MCF 10A (cell line): ENCODE results near the gene MRPL20. TPM values are rescaled to one million over a fixed set of nuclear protein-coding genes. Genes with fewer than 3 reads are reported as not detected.
"Not testable (repeated sequence)": the region's sequence is repeated elsewhere in the genome, so short reads cannot be mapped to it uniquely, and the experiment has no call there.

Source experiments
- BruUV-seq: library from RNA; stranded (reverse); fragments of 400-500 nt; replicated peaks from 2 replicates; lab custom pipeline; 2021; lab: Mats Ljungman, UMichigan
- CTCF ChIA-PET: fragments of 300-600 bp; sonication (Branson Sonifier 250); formaldehyde crosslinking; extraction: SDS; loops from one replicate; lab custom pipeline; 2021; ENCODE audit warnings: antibody characterized with exemption, inconsistent platforms; lab: Yijun Ruan, JAX
- POLR2A ChIA-PET: fragments of 300-600, 350-650 bp; sonication (Branson Sonifier 250); formaldehyde crosslinking; extraction: SDS; loops from one replicate; lab custom pipeline; 2020; ENCODE audit warnings: antibody characterized with exemption, inconsistent platforms; lab: Yijun Ruan, JAX
- DNase-seq: peaks from one replicate; pipeline ENCODE4 v3.0.0-alpha.2; 2018; ENCODE audit not compliant: unreplicated experiment
- H3K27ac Mint-ChIP-seq: one replicate; pipeline ENCODE4 v1.8.0; 2022; ENCODE audit warnings: mild to moderate bottlenecking, low read depth, mixed read lengths; ENCODE audit not compliant: unreplicated experiment
- H3K27me3 Mint-ChIP-seq: one replicate; pipeline ENCODE4 v1.8.0; 2022; ENCODE audit warnings: mixed read lengths; ENCODE audit not compliant: insufficient read depth, unreplicated experiment
- H3K36me3 Mint-ChIP-seq: one replicate; pipeline ENCODE4 v1.8.0; 2022; ENCODE audit warnings: mild to moderate bottlenecking, moderate library complexity, mixed read lengths; ENCODE audit not compliant: insufficient read depth, unreplicated experiment
- H3K4me1 Mint-ChIP-seq: one replicate; pipeline ENCODE4 v1.8.0; 2022; ENCODE audit warnings: mixed read lengths; ENCODE audit not compliant: insufficient read depth, unreplicated experiment
- H3K4me3 Mint-ChIP-seq: one replicate; pipeline ENCODE4 v1.8.0; 2022; ENCODE audit warnings: mild to moderate bottlenecking, moderate library complexity, mixed read lengths; ENCODE audit not compliant: unreplicated experiment
- H3K9me3 Mint-ChIP-seq: one replicate; pipeline ENCODE4 v1.8.0; 2022; ENCODE audit warnings: mixed read lengths; ENCODE audit not compliant: unreplicated experiment
- CTCF ChIP-seq: fragments of 200-600 bp; IDR thresholded peaks from one replicate; pipeline ENCODE4 v1.8.0; 2022; ENCODE audit warnings: antibody characterized with exemption, mild to moderate bottlenecking; ENCODE audit not compliant: unreplicated experiment
- intact Hi-C: fragments of 100-400 bp; cut with micrococcal nuclease; formaldehyde crosslinking; loops from 2 replicates; pipeline ENCODE4 v1.14.1; 2022
- total RNA-seq: library from RNA; stranded (reverse); gene quantifications from 2 replicates; pipeline ENCODE4 v1.2.3, GENCODE V29; 2022

The MRPL20 gene
- total RNA-seq, 1 experiment from 2014 or later = 137 TPM

- intact Hi-C loops = no loop called here
- no peak overlapping the region for H3K27ac Mint-ChIP-seq
- no peaks in the 10 kb centered on the region for H3K4me1 Mint-ChIP-seq
- CTCF ChIA-PET = interaction anchor here (0.6 to 1.0 kb wide), 2 partner anchors 15 to 69 kb away, joined by 3 to 5 read pairs; no protein-coding TSS in a partner anchor
- no peaks in the 10 kb centered on the region for H3K9me3 Mint-ChIP-seq
- BruUV-seq = no TSS peak
- no peak overlapping the region for H3K4me3 Mint-ChIP-seq
- H3K36me3 Mint-ChIP-seq = peaks cover 82% of the 10 kb centered on the region
- no peak for TF ChIP-seq CTCF
- H3K27me3 Mint-ChIP-seq = no peaks in the 10 kb centered on the region
- POLR2A ChIA-PET = interaction anchor here (2.3 to 2.9 kb wide), 2 partner anchors 10 to 13 kb away, joined by 10 to 12 read pairs; partner anchors contain the start of genes AURKAIP1 and CCNL2
- no peak for DNase-seq
These were observed 19.0 kb downstream of the MRPL20 start for GRCh38 chr1:1388078-1388472.

GRCh38 chr1:1387098-1388077 lies 19.7 kb downstream of the MRPL20 start:
- BruUV-seq = no TSS peak
- Mint-ChIP-seq H3K4me3 (no peak overlapping the region), H3K36me3 (peaks cover 76% of the 10 kb centered on the region), H3K9me3 (no peaks in the 10 kb centered on the region), H3K27ac (no peak overlapping the region), H3K4me1 (no peaks in the 10 kb centered on the region), H3K27me3 (no peaks in the 10 kb centered on the region)
- POLR2A ChIA-PET = interaction anchor here (0.6 to 2.9 kb wide), 2 partner anchors 12 to 40 kb away, joined by 4 to 10 read pairs; partner anchors contain the start of gene AURKAIP1
- TF ChIP-seq CTCF = no peak
- intact Hi-C loops = no loop called here
- no peak for DNase-seq
- CTCF ChIA-PET = interaction anchor here (0.6 to 1.0 kb wide), 3 partner anchors 9 to 70 kb away, joined by 3 to 5 read pairs (median 4); no protein-coding TSS in a partner anchor

- DNase-seq = no peak
- no TSS peak for BruUV-seq
- intact Hi-C loops = no loop called here
These were observed 21.2 kb downstream of the MRPL20 start for GRCh38 chr1:1385931-1386330.

GRCh38 chr1:1385339-1385738 lies 21.8 kb downstream of the MRPL20 start:
- POLR2A ChIA-PET = interaction anchor here (1.2 to 2.9 kb wide), 2 partner anchors 10 to 13 kb away, joined by 4 to 10 read pairs; partner anchors contain the start of gene AURKAIP1
- CTCF ChIA-PET = interaction anchor here (0.7 kb wide), 1 partner anchor 34 kb away, joined by 3 read pairs; no protein-coding TSS in a partner anchor
- BruUV-seq, H3K9me3 Mint-ChIP-seq, H3K27me3 Mint-ChIP-seq, DNase-seq, H3K27ac Mint-ChIP-seq, intact Hi-C loops, H3K4me1 Mint-ChIP-seq, H3K4me3 Mint-ChIP-seq: not testable (repeated sequence)
- H3K36me3 Mint-ChIP-seq = peaks cover 55% of the 10 kb centered on the region

More at GRCh38 chr1:1385931-1386330, 21.2 kb downstream of the MRPL20 start:
- Mint-ChIP-seq H3K4me3 (no peak overlapping the region), H3K36me3 (peaks cover 61% of the 10 kb centered on the region), H3K27ac (no peak overlapping the region), H3K4me1 (no peaks in the 10 kb centered on the region), H3K9me3 (no peaks in the 10 kb centered on the region), H3K27me3 (no peaks in the 10 kb centered on the region)
- POLR2A ChIA-PET = interaction anchor here (1.2 to 2.9 kb wide), 2 partner anchors 11 to 12 kb away, joined by 4 to 10 read pairs; partner anchors contain the start of gene AURKAIP1
- CTCF ChIA-PET = interaction anchor here (0.7 to 1.0 kb wide), 2 partner anchors 8 to 34 kb away, joined by 3 to 4 read pairs; no protein-coding TSS in a partner anchor
- TF ChIP-seq CTCF = no peak
